Epidermal melanocyte (primary cell): ENCODE data around the gene GPR15LG.
"Not testable (repeated sequence)": the region's sequence is repeated elsewhere in the genome, so short reads cannot be mapped to it uniquely, and the experiment has no call there.

Source experiments
- DNase-seq: peaks from one replicate; pipeline ENCODE4 v3.0.0; 2011; ENCODE audit warnings: low spot score; ENCODE audit not compliant: insufficient read length

Gene GPR15LG

GRCh38 chr10:84164442-84164841 lies 9.2 kb upstream of the GPR15LG start:
- no peak for DNase-seq

DNA sequence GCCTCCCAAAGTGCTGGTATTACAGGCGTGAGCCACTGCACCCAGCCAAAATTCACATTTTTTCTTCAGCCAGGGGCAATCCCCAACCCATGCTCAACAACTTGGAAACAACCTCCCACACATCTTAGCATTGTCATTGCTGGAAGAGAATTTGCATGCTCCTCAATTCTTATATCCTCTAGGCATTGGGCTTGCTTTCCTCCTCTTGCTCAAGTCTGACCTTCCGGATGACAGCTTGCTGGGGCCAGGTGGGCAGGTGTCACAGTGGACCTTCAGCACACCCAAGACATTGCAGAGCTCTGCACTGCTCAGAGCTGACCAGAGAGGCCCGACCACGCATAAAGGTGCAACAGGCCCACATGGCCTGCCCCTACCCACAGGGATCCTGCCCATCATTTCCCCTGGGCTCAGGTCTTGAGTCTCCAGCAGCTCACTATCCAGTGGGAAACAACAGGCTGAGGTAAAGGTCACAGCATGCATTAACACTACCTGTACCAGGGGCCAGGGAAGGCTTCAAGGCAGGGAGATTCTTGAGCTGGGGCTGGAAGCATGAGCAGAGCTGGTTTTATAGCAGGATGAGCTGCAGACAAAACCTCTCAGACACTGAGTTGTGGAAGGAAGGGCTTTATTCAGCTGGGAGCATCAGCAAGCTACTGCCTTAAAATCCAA lies 6.8 kb upstream of the GPR15LG start:
- no peak for DNase-seq

DNA sequence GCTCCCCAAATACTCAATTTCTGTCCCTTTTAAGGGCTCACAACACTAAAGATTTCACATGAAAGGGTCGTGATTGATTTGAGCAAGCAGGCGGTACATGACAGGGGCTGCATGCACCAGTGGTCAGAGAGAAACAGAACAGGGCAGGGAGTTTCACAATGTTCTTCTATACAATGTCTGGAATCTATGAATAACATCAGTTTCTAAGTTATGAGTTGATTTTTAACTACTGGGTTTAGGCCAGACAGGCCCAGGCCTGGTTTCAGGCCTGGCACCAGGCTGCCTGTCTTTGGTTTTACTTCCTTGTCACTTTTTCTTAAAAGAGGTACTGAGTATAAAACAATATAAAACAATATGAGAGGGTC lies 6.3 kb upstream of the GPR15LG start:
- not testable (repeated sequence) for DNase-seq

- not testable (repeated sequence) for DNase-seq
Measured at GRCh38 chr10:84168382-84168781, 5.2 kb upstream of the GPR15LG start.

DNA sequence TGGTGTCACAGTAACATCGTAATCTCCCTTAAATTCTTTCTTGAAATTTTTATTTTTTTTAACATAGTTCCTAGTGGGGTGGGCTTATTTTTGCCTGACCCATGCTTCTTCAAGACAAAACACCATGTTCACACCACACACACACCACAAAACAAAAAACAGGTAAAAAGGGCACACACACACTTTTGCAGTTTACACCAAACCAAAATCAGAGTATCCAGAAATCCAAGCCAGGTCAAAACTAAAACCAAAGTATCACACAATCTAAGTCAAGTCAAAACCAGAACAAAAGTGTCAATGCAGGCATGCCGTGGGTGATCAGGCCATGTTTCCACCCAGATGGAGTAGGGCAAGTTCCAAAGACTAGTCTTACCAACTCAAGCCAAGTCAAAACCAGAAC lies 2.4 kb upstream of the GPR15LG start:
- DNase-seq, result not testable (repeated sequence)

DNA sequence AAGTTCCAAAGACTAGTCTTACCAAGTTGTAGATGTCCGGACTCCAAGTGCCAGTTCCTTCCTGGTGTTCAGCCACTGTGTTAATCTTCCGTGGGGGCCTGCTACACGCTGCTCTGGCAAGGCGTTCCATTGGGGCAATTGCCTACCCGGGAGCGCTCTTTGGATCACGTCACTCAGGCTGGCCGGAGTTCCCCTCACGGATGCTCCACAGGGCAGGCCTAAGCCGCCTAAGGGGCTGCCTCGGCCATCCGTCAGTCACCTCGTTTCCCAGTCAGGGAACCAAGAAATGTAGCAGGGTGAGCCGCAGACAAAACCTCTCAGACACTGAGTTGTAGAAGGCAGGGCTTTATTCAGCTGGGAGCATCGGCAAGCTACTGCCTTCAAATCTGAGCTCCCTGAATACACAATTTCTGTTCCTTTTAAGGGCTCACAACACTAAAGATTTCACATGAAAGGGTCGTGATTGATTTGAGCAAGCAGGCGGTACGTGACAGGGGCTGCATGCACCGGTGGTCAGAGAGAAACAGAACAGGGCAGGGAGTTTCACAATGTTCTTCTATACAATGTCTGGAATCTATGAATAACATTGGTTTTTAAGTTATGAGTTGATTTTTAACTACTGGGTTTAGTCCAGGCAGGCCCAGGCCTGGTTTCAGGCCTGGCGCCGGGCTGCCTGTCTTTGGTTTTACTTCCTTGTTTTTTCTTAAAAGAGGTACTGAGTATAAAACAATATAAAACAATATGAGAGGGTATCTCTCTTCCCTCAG lies 1.7 kb upstream of the GPR15LG start:
- DNase-seq, result not testable (repeated sequence)

GRCh38 chr10:84172467-84173356 lies 889 bp upstream of the GPR15LG start:
- no peak for DNase-seq

DNA sequence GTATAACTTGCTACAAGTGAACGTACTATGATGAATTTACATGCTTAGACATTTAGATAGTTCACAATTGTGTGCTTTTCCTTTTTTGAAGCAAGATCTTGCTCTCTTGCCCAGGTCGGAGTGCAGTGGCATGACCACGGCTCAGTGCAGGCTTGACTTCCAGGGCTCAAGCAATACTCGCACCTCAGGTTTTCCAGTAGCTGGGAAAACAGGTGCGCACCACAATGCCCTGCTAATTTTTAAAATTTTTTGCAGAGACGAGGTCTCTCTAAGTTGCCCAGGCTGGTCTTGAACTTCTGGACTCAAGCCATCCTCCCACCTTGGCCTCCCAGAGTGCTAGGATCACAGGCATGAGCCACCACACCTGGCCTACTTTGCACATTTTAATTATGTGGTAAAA lies 1.8 kb downstream of the GPR15LG start:
- no peak for DNase-seq

GRCh38 chr10:84176351-84176750 lies 2.8 kb downstream of the GPR15LG start:
- no peak for DNase-seq

- no peak for DNase-seq
Measured at GRCh38 chr10:84176836-84177474, 3.4 kb downstream of the GPR15LG start.

DNA sequence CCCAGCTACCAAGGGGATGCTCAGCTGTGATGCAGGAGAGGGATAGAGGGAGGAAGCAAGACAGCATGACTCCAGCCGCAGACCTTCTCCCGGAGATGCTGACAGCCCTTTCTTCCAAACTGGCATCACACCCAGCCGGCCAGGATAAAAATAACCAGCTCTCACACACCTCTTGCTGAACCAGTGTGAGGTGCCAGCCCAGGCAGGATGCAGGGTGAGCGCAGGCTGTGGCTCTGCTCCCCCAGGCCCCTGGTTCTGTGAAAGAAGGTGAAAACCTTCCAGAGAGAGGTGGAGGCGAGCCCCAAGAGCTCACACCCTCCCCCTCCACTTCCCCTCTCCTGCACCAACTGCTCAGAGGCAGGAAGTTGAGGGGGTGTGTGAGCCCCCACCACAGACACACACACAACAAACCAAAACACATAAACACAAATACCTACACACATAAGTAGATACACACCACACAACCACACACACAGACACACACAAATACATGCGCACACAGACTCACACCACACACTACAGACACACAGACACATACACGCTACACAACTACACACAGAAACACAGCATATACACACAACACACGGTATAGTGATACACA lies 4.0 kb downstream of the GPR15LG start:
- no peak for DNase-seq

DNA sequence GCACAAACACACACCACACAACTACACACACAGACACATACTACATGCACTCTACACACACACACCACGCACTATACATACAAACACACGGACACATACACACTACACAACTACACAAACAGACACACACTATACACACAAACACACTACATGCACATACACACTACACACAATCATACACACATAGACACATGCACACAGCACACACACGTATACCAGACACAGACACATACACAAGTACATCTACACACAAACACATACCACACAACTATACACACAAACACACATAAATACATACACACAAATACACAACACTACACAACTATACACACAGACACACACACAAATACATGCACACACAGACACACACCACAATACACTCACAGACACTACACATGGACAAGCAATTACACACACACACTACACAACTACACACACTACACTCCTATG lies 4.6 kb downstream of the GPR15LG start:
- DNase-seq, result no peak

GRCh38 chr10:84179059-84179710 lies 5.6 kb downstream of the GPR15LG start:
- no peak for DNase-seq

GRCh38 chr10:84180386-84180785 lies 6.8 kb downstream of the GPR15LG start:
- not testable (repeated sequence) for DNase-seq

GRCh38 chr10:84181631-84182030 lies 8.0 kb downstream of the GPR15LG start:
- DNase-seq, result no peak

DNA sequence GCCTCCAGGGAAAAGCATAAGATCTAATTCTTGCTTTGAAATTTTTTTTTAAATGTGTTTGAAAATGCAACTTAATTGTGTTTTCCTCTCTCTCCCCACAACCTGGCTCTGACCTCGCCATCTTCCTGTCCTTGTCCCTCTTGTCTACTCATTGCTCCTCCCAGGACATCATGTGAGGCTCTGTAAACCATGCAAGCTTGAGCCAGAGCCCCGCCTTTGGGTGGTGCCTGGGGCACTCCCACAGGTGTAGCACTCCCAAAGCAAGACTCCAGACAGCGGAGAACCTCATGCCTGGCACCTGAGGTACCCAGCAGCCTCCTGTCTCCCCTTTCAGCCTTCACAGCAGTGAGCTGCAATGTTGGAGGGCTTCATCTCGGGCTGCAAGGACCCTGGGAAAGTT lies 10.9 kb downstream of the GPR15LG start:
- peak; percentile 9 for DNase-seq

DNA sequence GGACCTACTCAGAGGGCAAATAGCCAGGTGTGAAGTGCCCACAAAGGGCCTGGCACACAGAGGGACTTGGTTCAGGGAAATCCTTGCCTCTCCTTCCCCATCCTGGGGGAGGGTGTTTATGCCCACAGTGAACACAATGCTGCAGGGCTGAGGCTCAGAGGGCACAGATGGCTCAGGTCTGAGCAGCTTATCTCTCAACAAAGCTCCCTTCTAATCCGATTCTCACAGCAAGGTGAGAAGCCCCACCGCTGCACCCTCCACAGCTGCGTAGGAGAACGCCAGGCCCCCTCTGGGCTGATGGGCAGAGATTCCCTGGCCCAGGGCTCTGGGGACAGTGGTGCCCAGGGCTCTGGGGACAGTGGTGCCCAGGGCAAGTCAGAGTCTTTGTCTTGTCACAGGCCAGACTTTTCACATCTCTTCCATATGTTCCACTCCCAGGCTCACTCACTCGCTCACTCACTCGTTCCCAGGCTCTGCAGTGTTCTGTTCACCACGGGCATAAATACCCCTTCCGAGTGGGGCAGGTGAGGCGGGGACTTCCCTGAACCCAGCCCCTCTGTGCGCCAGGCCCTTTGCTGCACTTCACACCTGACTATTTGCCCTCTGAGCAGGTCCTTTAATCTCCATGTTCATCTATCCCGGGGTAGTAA lies 12.1 kb downstream of the GPR15LG start:
- peak; percentile 6 for DNase-seq

DNA sequence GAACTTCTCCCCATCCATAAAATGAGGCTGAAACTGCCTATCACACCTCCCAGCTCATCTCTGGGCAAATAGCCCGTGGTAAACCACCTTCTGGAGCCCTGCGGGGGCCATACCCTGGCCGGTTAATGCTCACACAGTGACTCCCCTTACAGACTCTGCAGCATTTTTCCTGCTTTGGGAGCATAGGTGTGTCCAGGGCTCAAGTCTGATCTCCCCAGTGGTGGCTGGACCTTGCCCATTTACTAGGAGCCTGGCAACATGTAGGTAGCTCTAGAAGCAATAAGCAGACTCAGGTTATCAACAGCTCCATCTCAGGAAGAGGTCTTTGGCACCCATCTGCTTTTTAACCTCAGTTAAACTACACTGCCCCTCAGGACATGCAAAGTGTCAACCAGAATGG lies 15.2 kb downstream of the GPR15LG start:
- no peak for DNase-seq

DNA sequence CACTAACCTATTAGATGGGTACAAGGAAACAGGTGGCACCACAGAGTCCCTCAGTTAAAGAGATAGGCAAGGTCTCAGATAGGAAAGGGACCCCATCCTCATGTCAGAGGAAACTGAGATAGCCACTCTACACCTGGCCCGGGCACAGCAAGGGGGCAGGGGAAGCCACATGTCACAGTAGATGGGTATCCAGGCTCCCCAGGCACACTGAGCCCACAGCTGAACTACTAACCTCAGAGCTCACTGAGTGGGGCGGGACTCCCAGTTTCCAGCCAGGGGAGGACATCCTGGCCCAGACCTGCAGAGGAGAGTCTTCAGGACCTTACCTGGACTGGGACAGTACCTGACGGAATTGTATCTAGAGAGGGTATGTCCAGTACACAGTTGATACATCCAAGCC lies 17.0 kb downstream of the GPR15LG start:
- no peak for DNase-seq

- DNase-seq, result no peak
Measured at GRCh38 chr10:84191106-84191505, 17.5 kb downstream of the GPR15LG start.
